ENCODE data around the gene SOS2. TPM values are rescaled to one million over a fixed set of nuclear protein-coding genes. Genes with fewer than 3 reads are reported as not detected.

The SOS2 gene
- total RNA-seq, 2 experiments from 2014 or later = 16.5 to 25.2 TPM

GRCh38 chr14:50092006-50092555 is 139.3 kb downstream of the SOS2 start:
- peaks cover 28% of the 10 kb centered on the region for H3K4me1 ChIP-seq (ENCODE audit: insufficient read depth, low read length, poor library complexity, severe bottlenecking)
- intact Hi-C loops (cut with micrococcal nuclease; ENCODE audit: unreplicated experiment) = no loop called here
- POLR2A ChIA-PET = interaction anchor here (0.7 to 1.5 kb wide), 2 partner anchors 10 to 34 kb away, joined by 3 read pairs; no protein-coding TSS in a partner anchor

GRCh38 chr14:50091240-50091913 is 140.0 kb downstream of the SOS2 start:
- H3K9me3 ChIP-seq (ENCODE audit: low read length) = no peaks in the 10 kb centered on the region
- H3K4me3 ChIP-seq (ENCODE audit: low read depth, low read length, poor library complexity, severe bottlenecking) = no peak overlapping the region
- no peak overlapping the region for H3K4me2 ChIP-seq (ENCODE audit: low read length)
- BruUV-seq (replicated peaks) = no TSS peak
- TF ChIP-seq CTCF (conservative IDR thresholded peaks at IDR 0.05; ENCODE audit: low read length) (no peak), EZH2phosphoT487 (IDR thresholded peaks at IDR 0.05; ENCODE audit: borderline replicate concordance, low read depth, low read length) (no peak)
- ChIA-PET CTCF (ENCODE audit: unreplicated experiment) (interaction anchor here (1.9 kb wide), 1 partner anchor 229 kb away, joined by 5 read pairs; no protein-coding TSS in a partner anchor), POLR2A (interaction anchor here (0.5 kb wide), 1 partner anchor 228 kb away, joined by 3 read pairs; no protein-coding TSS in a partner anchor)
- no peak overlapping the region for H2AFZ ChIP-seq (ENCODE audit: low read length)
- H3K4me1 ChIP-seq (ENCODE audit: insufficient read depth, low read length, poor library complexity, severe bottlenecking) = peaks cover 30% of the 10 kb centered on the region
- DNase-seq (ENCODE audit: low spot score) = no peak
- H3K9me2 ChIP-seq (ENCODE audit: insufficient read depth, low read length) = no peaks in the 10 kb centered on the region
- intact Hi-C loops (cut with micrococcal nuclease; ENCODE audit: unreplicated experiment) = no loop called here
- no peaks in the 10 kb centered on the region for H4K20me1 ChIP-seq (ENCODE audit: insufficient read depth, low read length)
- no peaks in the 10 kb centered on the region for H3K79me2 ChIP-seq (ENCODE audit: insufficient read depth, low read depth, low read length)
- H3K36me3 ChIP-seq (ENCODE audit: insufficient read depth, low read length) = no peaks in the 10 kb centered on the region
- no peak overlapping the region for H3K27ac ChIP-seq (ENCODE audit: low read depth, low read length, poor library complexity, severe bottlenecking)

More at GRCh38 chr14:50092006-50092555, 139.3 kb downstream of the SOS2 start:
- TF ChIP-seq CTCF (conservative IDR thresholded peaks at IDR 0.05; ENCODE audit: low read length) = no peak
- no peak for TF ChIP-seq EZH2phosphoT487 (IDR thresholded peaks at IDR 0.05; ENCODE audit: borderline replicate concordance, low read depth, low read length)
- Histone ChIP-seq H3K4me2 (ENCODE audit: low read length) (no peak overlapping the region), H3K4me3 (ENCODE audit: low read depth, low read length, poor library complexity, severe bottlenecking) (no peak overlapping the region), H3K9me2 (ENCODE audit: insufficient read depth, low read length) (no peaks in the 10 kb centered on the region), H2AFZ (ENCODE audit: low read length) (no peak overlapping the region), H3K9me3 (ENCODE audit: low read length) (no peaks in the 10 kb centered on the region), H3K27ac (ENCODE audit: low read depth, low read length, poor library complexity, severe bottlenecking) (no peak overlapping the region), H3K36me3 (ENCODE audit: insufficient read depth, low read length) (no peaks in the 10 kb centered on the region), H3K79me2 (ENCODE audit: insufficient read depth, low read depth, low read length) (no peaks in the 10 kb centered on the region), H4K20me1 (ENCODE audit: insufficient read depth, low read length) (no peaks in the 10 kb centered on the region)
- CTCF ChIA-PET (ENCODE audit: unreplicated experiment) = interaction anchor here (1.9 kb wide), 1 partner anchor 230 kb away, joined by 5 read pairs; no protein-coding TSS in a partner anchor
- no TSS peak for BruUV-seq (replicated peaks)
- no peak for DNase-seq (ENCODE audit: low spot score)

GRCh38 chr14:50089208-50089607 is 142.2 kb downstream of the SOS2 start:
- H3K9me2 ChIP-seq (ENCODE audit: insufficient read depth, low read length) = no peaks in the 10 kb centered on the region
- peaks cover 41% of the 10 kb centered on the region for H3K4me1 ChIP-seq (ENCODE audit: insufficient read depth, low read length, poor library complexity, severe bottlenecking)
- no peak for TF ChIP-seq EZH2phosphoT487 (IDR thresholded peaks at IDR 0.05; ENCODE audit: borderline replicate concordance, low read depth, low read length)
- TF ChIP-seq CTCF (conservative IDR thresholded peaks at IDR 0.05; ENCODE audit: low read length) = no peak
- ChIA-PET POLR2A (no interaction called here), CTCF (ENCODE audit: unreplicated experiment) (no interaction called here)
- no peaks in the 10 kb centered on the region for H4K20me1 ChIP-seq (ENCODE audit: insufficient read depth, low read length)
- BruUV-seq (replicated peaks) = no TSS peak
- H3K4me3 ChIP-seq (ENCODE audit: low read depth, low read length, poor library complexity, severe bottlenecking) = no peak overlapping the region
- intact Hi-C loops (cut with micrococcal nuclease; ENCODE audit: unreplicated experiment) = loop anchor here (5.0 kb wide), 1 partner anchor 87 kb away; no protein-coding TSS in a partner anchor
- H3K27ac ChIP-seq (ENCODE audit: low read depth, low read length, poor library complexity, severe bottlenecking) = no peak overlapping the region
- H2AFZ ChIP-seq (ENCODE audit: low read length) = no peak overlapping the region
- H3K79me2 ChIP-seq (ENCODE audit: insufficient read depth, low read depth, low read length) = no peaks in the 10 kb centered on the region
- no peak for DNase-seq (ENCODE audit: low spot score)
- H3K9me3 ChIP-seq (ENCODE audit: low read length) = no peaks in the 10 kb centered on the region
- no peak overlapping the region for H3K4me2 ChIP-seq (ENCODE audit: low read length)
- no peaks in the 10 kb centered on the region for H3K36me3 ChIP-seq (ENCODE audit: insufficient read depth, low read length)

Measured in OCI-LY7 (cell line).